HEK293T (cell line): ENCODE results near the gene PM20D1.
"Not testable (repeated sequence)": the region's sequence is repeated elsewhere in the genome, so short reads cannot be mapped to it uniquely, and the experiment has no call there.

ENCODE experiments used
- CTCF ChIA-PET: fragments of 350-600 bp; formaldehyde crosslinking; extraction: SDS; loops from one replicate; lab custom pipeline; 2021; ENCODE audit warnings: antibody characterized with exemption, inconsistent platforms; lab: Yijun Ruan, JAX
- POLR2A ChIA-PET: fragments of 350-600 bp; formaldehyde crosslinking; extraction: SDS; loops from one replicate; lab custom pipeline; 2020; ENCODE audit warnings: antibody characterized with exemption, inconsistent platforms; lab: Yijun Ruan, JAX
- DNase-seq: peaks from one replicate; pipeline ENCODE4 v3.0.0; 2012; ENCODE audit warnings: mixed read lengths; ENCODE audit errors: extremely low spot score
- ARNT ChIP-seq: fragments of 450-650 bp; IDR thresholded peaks from 2 replicates; pipeline ENCODE4 v1.6.1; 2017; ENCODE audit warnings: mild to moderate bottlenecking
- BHLHE40 ChIP-seq: fragments of 450-650 bp; IDR thresholded peaks from 2 replicates; pipeline ENCODE4 v1.6.1; 2016; ENCODE audit warnings: mild to moderate bottlenecking, moderate library complexity, borderline replicate concordance
- CTBP1 ChIP-seq: fragments of 450-650 bp; IDR thresholded peaks from 2 replicates; pipeline ENCODE4 v1.6.1; 2016; ENCODE audit warnings: borderline replicate concordance
- ELF4 ChIP-seq: fragments of 450-650 bp; IDR thresholded peaks from 2 replicates; pipeline ENCODE4 v1.6.1; 2017; ENCODE audit warnings: antibody characterized with exemption
- FOXA1 ChIP-seq: fragments of 450-650 bp; IDR thresholded peaks from 2 replicates; pipeline ENCODE4 v1.6.1; 2016; ENCODE audit warnings: mild to moderate bottlenecking
- FOXK2 ChIP-seq: fragments of 450-650 bp; IDR thresholded peaks from 2 replicates; pipeline ENCODE4 v1.6.1; 2016; ENCODE audit warnings: mild to moderate bottlenecking
- FOXM1 ChIP-seq: fragments of 450-650 bp; IDR thresholded peaks from 2 replicates; pipeline ENCODE4 v1.6.1; 2017; ENCODE audit warnings: mild to moderate bottlenecking, borderline replicate concordance
- HDGF ChIP-seq: fragments of 450-650 bp; IDR thresholded peaks from 2 replicates; pipeline ENCODE4 v1.6.1; 2017; ENCODE audit warnings: antibody characterized with exemption, borderline replicate concordance
- L3MBTL2 ChIP-seq: fragments of 450-650 bp; conservative IDR thresholded peaks from 2 replicates; pipeline ENCODE4 v1.6.1; 2016; ENCODE audit warnings: mild to moderate bottlenecking
- LEF1 ChIP-seq: fragments of 450-650 bp; IDR thresholded peaks from 2 replicates; pipeline ENCODE4 v1.6.1; 2017; ENCODE audit warnings: mild to moderate bottlenecking, borderline replicate concordance
- NFRKB ChIP-seq: fragments of 450-650 bp; IDR thresholded peaks from 2 replicates; pipeline ENCODE4 v1.6.1; 2016; ENCODE audit warnings: mild to moderate bottlenecking, moderate library complexity
- SP1 ChIP-seq: fragments of 450-650 bp; IDR thresholded peaks from 2 replicates; pipeline ENCODE4 v1.6.1; 2017
- SUZ12 ChIP-seq: fragments of 450-650 bp; IDR thresholded peaks from 2 replicates; pipeline ENCODE4 v1.6.1; 2016; ENCODE audit warnings: mild to moderate bottlenecking
- TARDBP ChIP-seq: fragments of 450-650 bp; IDR thresholded peaks from 2 replicates; pipeline ENCODE4 v1.6.1; 2016
- ZNF384 ChIP-seq: fragments of 450-650 bp; IDR thresholded peaks from 2 replicates; pipeline ENCODE4 v1.6.1; 2016
- TF ChIP-seq, protein P1 (sequence below): fragments of 450-650 bp; IDR thresholded peaks from 2 replicates; pipeline ENCODE4 v1.6.1; 2016

The PM20D1 gene, protein sequence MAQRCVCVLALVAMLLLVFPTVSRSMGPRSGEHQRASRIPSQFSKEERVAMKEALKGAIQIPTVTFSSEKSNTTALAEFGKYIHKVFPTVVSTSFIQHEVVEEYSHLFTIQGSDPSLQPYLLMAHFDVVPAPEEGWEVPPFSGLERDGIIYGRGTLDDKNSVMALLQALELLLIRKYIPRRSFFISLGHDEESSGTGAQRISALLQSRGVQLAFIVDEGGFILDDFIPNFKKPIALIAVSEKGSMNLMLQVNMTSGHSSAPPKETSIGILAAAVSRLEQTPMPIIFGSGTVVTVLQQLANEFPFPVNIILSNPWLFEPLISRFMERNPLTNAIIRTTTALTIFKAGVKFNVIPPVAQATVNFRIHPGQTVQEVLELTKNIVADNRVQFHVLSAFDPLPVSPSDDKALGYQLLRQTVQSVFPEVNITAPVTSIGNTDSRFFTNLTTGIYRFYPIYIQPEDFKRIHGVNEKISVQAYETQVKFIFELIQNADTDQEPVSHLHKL

DNA sequence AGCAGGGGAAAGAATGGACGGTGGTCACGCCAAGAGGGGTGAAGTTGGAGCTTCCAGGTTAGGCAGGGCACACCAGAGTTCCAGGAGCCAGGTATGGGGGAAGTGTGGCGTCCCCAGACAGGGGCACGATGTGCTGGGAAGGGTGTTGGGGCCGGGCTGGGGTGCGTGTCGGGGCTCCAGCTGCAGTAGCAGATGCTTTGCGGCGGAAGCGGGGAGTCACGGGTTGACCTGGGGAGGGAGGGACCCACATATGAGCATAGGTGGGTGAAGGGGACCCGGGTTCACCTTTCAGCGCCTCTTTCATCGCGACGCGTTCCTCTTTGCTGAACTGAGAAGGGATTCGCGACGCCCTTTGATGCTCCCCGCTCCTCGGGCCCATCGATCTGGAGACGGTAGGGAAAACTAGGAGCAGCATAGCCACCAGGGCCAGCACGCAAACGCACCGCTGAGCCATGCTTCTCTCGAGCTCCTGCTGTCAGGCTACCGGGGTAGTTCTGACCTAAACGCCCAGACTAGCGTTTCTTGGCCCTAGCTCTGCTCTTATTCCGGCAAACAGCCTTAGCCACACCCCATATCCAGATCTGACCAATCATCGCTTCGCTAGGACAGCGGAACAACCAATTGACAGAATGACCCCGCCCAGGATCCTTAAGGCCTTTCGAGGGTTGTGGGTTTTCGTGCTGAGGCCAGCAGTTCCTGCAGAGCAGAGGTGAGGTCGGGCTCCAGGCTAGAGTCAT, at the start of gene PM20D1:
Gene PM20D1, minus strand, starts transcription at position 514 of the 737 bp plus-strand sequence. Its CDS starts 60 bp downstream, at position 454.
- TF ChIP-seq L3MBTL2 (0 out of 2 replicates have a peak, but pooled peaks have one; percentile 8), TARDBP (no peak), SP1 (no peak)
- POLR2A ChIA-PET, result no interaction called here
- CTCF ChIA-PET, result no interaction called here
- DNase-seq, result peak; percentile 83

DNA sequence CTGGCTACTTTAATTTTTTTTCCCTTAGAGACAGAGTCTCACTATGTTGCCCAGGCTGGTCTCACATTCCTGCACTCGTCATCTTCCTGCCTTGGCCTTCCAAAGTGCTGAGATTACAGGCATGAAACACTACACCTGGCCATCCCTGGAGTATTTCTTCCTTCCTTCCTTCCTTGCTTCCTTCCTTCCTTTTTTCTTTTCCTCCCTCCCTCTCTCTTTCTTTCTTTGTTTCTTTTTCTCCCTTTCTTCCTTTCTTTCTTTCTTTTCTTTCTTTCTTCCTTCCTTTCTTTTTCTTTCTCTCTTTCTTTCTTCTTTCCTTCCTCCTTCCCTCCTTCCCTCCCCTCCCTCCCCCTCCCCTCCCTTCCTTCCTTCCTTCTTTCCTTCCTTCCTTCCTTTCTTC, 46.4 kb upstream of the PM20D1 start:
- ChIA-PET POLR2A (no interaction called here), CTCF (no interaction called here)
- DNase-seq, result no peak
- no peak for TF ChIP-seq ARNT
- TF ChIP-seq, protein P1, sequence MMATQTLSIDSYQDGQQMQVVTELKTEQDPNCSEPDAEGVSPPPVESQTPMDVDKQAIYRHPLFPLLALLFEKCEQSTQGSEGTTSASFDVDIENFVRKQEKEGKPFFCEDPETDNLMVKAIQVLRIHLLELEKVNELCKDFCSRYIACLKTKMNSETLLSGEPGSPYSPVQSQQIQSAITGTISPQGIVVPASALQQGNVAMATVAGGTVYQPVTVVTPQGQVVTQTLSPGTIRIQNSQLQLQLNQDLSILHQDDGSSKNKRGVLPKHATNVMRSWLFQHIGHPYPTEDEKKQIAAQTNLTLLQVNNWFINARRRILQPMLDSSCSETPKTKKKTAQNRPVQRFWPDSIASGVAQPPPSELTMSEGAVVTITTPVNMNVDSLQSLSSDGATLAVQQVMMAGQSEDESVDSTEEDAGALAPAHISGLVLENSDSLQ, result no peak
- TF ChIP-seq FOXK2, result no peak
- no peak for TF ChIP-seq TARDBP
- TF ChIP-seq ELF4, result no peak
- TF ChIP-seq CTBP1, result no peak
- TF ChIP-seq ZNF384, result no peak
- no peak for TF ChIP-seq SP1
- no peak for TF ChIP-seq FOXM1
- TF ChIP-seq NFRKB, result no peak
- TF ChIP-seq FOXA1, result no peak
- TF ChIP-seq LEF1, result no peak
- TF ChIP-seq BHLHE40, result no peak
- no peak for TF ChIP-seq SUZ12
- no peak for TF ChIP-seq L3MBTL2
- TF ChIP-seq HDGF, result no peak

DNA sequence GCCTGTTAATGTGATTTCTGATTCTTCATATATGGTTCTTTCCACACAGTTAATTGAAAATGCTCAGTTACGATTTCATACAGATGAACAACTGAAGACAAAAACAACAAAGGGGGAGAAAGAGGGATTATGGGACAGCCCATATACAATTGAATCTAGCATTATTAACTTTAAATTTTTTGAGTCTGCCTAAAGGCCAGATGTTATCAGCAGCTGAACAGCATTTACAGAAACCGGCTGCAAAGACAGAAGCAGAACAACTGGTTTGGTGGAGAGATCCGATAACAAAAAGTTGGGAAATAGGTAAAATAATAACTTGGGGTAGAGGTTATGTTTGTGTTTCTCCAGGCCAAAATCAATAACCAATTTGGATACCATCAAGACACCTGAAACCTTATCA, 44.2 kb upstream of the PM20D1 start:
- CTCF ChIA-PET, DNase-seq, POLR2A ChIA-PET: not testable (repeated sequence)

DNA sequence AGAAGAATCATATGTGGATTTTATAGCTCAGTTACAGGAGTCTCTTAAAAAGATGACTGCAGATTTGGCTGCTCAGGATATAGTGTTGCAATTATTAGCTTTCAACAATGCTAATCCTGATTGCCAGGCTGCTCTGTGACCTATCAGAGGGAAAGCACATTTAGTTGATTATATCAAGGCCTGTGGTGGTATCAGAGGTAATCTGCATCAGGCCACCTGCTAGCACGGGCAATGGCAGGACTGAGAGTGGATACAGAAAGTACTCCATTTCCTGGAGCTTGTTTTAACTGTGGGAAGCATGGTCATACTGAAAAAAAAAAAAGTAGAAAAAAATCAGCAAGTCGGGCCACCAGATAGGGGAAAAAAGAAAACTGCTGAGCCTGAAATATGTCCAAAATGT, 42.2 kb upstream of the PM20D1 start:
- CTCF ChIA-PET, POLR2A ChIA-PET, DNase-seq: not testable (repeated sequence)

DNA sequence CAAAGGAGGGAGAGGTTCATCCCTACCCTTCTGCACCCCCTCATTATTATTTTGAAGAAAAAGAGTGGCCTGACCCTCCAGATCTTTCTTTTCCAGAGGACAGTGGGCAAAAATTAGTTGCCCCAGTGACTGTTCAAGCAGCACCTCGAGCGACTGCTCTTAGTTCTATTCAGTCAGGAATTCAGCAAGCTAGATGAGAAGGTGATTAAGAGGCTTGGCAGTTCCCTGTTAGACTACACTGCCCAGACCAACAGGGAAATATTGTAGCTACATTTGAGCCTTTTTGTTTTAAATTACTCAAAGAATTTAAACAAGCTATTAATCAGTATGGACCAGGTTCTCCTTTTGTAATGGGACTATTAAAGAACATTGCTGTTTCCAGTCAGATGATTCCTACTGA, 41.5 kb upstream of the PM20D1 start:
- DNase-seq, POLR2A ChIA-PET, CTCF ChIA-PET: not testable (repeated sequence)

DNA sequence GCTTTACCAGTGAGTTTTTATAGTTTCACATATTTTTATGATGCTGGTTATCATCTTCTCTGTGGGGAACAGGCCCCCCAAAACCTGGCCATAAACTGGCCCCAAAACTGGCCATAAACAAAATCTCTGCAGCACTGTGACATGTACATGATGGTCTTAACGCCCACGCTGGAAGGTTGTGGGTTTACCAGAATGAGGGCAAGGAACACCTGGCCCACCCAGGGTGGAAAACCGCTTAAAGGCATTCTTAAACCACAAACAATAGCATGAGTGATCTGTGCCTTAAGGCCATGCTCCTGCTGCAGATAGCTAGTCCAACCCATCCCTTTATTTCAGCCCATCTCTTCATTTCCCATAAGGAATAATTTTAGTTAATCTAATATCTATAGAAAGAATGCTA, 40.7 kb upstream of the PM20D1 start:
- DNase-seq, CTCF ChIA-PET, POLR2A ChIA-PET: not testable (repeated sequence)

DNA sequence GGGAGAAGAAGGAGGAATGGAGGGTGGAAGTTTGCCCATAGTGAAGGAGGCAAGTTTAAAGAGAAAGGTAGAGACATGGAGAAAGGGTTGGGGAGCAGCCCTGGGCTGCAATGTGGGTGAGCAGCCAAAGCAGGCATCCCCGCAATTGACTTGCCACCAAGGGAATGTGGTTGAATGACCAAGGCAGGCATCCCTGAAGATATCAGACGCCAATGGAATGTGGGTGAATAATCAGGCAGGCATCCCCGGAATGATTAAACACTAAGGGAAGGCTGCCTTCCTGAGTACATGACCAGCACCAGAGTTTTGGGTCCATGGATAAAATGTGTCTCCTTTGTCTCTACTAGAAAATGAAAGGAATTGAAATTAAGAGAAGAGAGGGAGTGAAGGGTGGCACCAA, 39.8 kb upstream of the PM20D1 start:
- CTCF ChIA-PET, DNase-seq, POLR2A ChIA-PET: not testable (repeated sequence)

DNA sequence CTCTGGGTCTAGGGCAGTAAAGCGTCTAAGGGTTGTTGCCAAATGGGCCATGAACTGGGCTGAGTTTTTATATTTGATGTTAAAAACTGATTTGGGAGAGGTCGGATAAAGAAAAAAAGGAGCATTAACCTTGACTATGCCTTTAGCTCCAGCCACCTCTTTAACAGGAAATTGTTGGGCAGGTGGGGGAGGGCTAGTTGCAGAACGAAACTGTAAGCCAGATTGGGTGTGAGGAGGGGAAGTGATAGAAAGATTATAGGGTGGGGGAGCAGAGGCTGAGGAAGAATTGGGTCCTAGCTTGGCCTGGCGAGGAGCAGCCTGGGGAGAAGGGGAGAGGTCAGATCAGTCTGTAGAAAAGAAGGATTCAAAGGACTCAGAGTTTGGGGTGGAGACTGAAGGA, 39.1 kb upstream of the PM20D1 start:
- CTCF ChIA-PET, DNase-seq, POLR2A ChIA-PET: not testable (repeated sequence)

DNA sequence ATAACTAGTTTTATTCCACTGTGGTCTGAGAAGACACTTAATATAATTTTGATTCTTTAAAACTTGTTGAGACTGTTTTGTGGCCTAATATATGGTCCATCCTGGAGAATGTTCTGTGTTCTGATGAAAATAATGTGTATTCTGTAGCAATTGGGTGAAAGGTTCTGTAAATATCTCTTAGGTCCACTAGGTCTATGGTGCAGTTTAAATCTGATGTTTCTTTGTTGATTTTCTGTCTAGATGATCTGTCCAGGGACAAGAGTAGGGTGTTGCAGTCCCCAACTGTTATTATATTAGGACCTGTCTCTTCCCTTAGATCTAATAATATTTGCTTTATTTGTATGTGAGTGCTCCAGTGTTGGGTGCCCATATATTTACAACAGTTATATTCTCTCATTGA, 33.9 kb upstream of the PM20D1 start:
- TF ChIP-seq BHLHE40 (no peak), HDGF (no peak), FOXA1 (no peak), SP1 (no peak), L3MBTL2 (no peak), FOXM1 (no peak), ELF4 (no peak), TARDBP (no peak), LEF1 (no peak), ZNF384 (no peak), CTBP1 (no peak), NFRKB (no peak), ARNT (no peak), FOXK2 (no peak), SUZ12 (no peak)
- TF ChIP-seq, protein P1, result no peak
- DNase-seq, result no peak
- CTCF ChIA-PET, result no interaction called here
- POLR2A ChIA-PET, result no interaction called here
